K562 (cell line): Measurements from ENCODE around the gene BMP2. TPM values are rescaled to one million over a fixed set of nuclear protein-coding genes. Genes with fewer than 3 reads are reported as not detected.

Experiments used
- ATAC-seq: fragments of 200-7000 bp; cut with Tn5 transposase; 3 replicates; pipeline ENCODE4 v1.9.1; 2020; ENCODE audit warnings: moderate library complexity
- BruUV-seq: library from RNA; stranded (reverse); fragments of 400-500 nt; replicated peaks from 2 replicates; lab custom pipeline; 2021; lab: Mats Ljungman, UMichigan
- CTCF ChIA-PET: fragments of 300-600 bp; formaldehyde crosslinking; extraction: SDS; loops from one replicate; lab custom pipeline; 2021; ENCODE audit warnings: low intra/inter-chr PET ratio; lab: Yijun Ruan, JAX
- POLR2A ChIA-PET: fragments of 300-600, 350-650 bp; sonication (Branson Sonifier 250); formaldehyde crosslinking; extraction: SDS; loops from one replicate; lab custom pipeline; 2021; ENCODE audit warnings: antibody characterized with exemption, inconsistent platforms; lab: Yijun Ruan, JAX
- DNase-seq, 4 experiments: peaks; one replicate each; pipeline versions ENCODE4 v3.0.0 to v3.0.0-alpha.2; 2011 to 2018; ENCODE audit warnings: low spot score in 3 of 4, mixed read lengths in 3 of 4; ENCODE audit errors: extremely low read depth in 1 of 4
- FAIRE-seq: peaks from 2 replicates; lab custom pipeline; 2011; peaks lifted over from hg19 to GRCh38; lab: Jason Lieb, UNC
- H2AFZ ChIP-seq: 2 replicates; pipeline ENCODE4 v1.6.0; 2011; ENCODE audit warnings: low read depth, low read length, control low read depth, inconsistent platforms
- H3K27ac ChIP-seq: fragments of 200-600 bp; 3 replicates; pipeline ENCODE4 v1.8.0; 2011; ENCODE audit warnings: low read depth, mild to moderate bottlenecking, control low read depth, inconsistent platforms, low read length, moderate library complexity, mixed read lengths; ENCODE audit errors: extremely low read depth
- H3K27me3 ChIP-seq, 2 experiments: fragments of 300-600 bp in 1 of 2; 2 replicates in 1 of 2; 3 replicates in 1 of 2; pipeline versions ENCODE4 v1.6.0 to v1.8.0; 2011; ENCODE audit warnings: inconsistent platforms in 2 of 2, low read length in 2 of 2, mild to moderate bottlenecking in 1 of 2, mixed read lengths in 1 of 2, moderate library complexity in 1 of 2; ENCODE audit not compliant: control insufficient read depth in 2 of 2, insufficient read depth in 2 of 2
- H3K36me3 ChIP-seq: fragments of 300-600 bp; 3 replicates; pipeline ENCODE4 v1.8.0; 2011; ENCODE audit warnings: mild to moderate bottlenecking, low read length, inconsistent platforms; ENCODE audit not compliant: control insufficient read depth, insufficient read depth
- H3K4me1 ChIP-seq, 2 experiments: fragments of 200-600 bp in 1 of 2; replicated peaks in 1 of 2; 2 replicates in 1 of 2; 3 replicates in 1 of 2; pipeline versions ENCODE4 v1.5.1 to v1.8.0; 2011; ENCODE audit warnings: inconsistent platforms in 2 of 2, low read length in 2 of 2, mild to moderate bottlenecking in 1 of 2, mixed read lengths in 1 of 2, moderate library complexity in 1 of 2; ENCODE audit not compliant: control insufficient read depth in 2 of 2, insufficient read depth in 2 of 2
- H3K4me2 ChIP-seq: 2 replicates; pipeline ENCODE4 v1.6.1; 2011; ENCODE audit warnings: low read length, control low read depth, inconsistent platforms, mixed read lengths; ENCODE audit not compliant: insufficient read depth
- H3K4me3 ChIP-seq: fragments of 200-600 bp; sonication (generic), shearing (Covaris generic); 2 replicates; pipeline ENCODE4 v1.5.1; 2016; ENCODE audit warnings: control low read depth, inconsistent platforms
- H3K79me2 ChIP-seq: fragments of 200-600 bp; 3 replicates; pipeline ENCODE4 v1.8.0; 2011; ENCODE audit warnings: low read length, inconsistent platforms; ENCODE audit not compliant: control insufficient read depth, insufficient read depth
- H3K9ac ChIP-seq, 2 experiments: 2 replicates each; pipeline versions ENCODE4 v1.6.0 to v1.6.1; 2011; ENCODE audit warnings: low read depth in 2 of 2, low read length in 2 of 2, control low read depth in 1 of 2, inconsistent platforms in 1 of 2, mild to moderate bottlenecking in 1 of 2, mixed read lengths in 1 of 2; ENCODE audit not compliant: insufficient read depth in 1 of 2
- H3K9me1 ChIP-seq: one replicate; pipeline ENCODE4 v1.6.0; 2011; ENCODE audit warnings: inconsistent platforms, mild to moderate bottlenecking, low read length, moderate library complexity; ENCODE audit not compliant: control insufficient read depth, insufficient read depth
- H3K9me3 ChIP-seq: replicated peaks from 2 replicates; pipeline ENCODE4 v1.5.1; 2011; ENCODE audit warnings: low read depth, low read length, inconsistent platforms; ENCODE audit not compliant: control insufficient read depth, insufficient read depth
- H4K20me1 ChIP-seq: replicated peaks from 2 replicates; pipeline ENCODE4 v1.6.1; 2011; ENCODE audit warnings: low read length, inconsistent platforms, mixed read lengths; ENCODE audit not compliant: control insufficient read depth, insufficient read depth
- BRD4 ChIP-seq: fragments of 200-600 bp; sonication (generic); IDR thresholded peaks from 2 replicates; pipeline ENCODE4 v1.6.1; 2017; ENCODE audit warnings: inconsistent platforms
- FOXA1 ChIP-seq: fragments of 450-650 bp; IDR thresholded peaks from 2 replicates; pipeline ENCODE4 v1.6.1; 2016; ENCODE audit warnings: mild to moderate bottlenecking, borderline replicate concordance
- HES1 ChIP-seq: fragments of 450-650 bp; IDR thresholded peaks from 2 replicates; pipeline ENCODE4 v1.6.1; 2016; ENCODE audit warnings: low read depth, mild to moderate bottlenecking, moderate library complexity
- ZNF197 ChIP-seq: fragments of 200-800 bp; sonication (Bioruptor generic); IDR thresholded peaks from 2 replicates; pipeline ENCODE4 v1.6.1; 2016; ENCODE audit warnings: low read depth, missing genetic modification characterization, missing compliant biosample characterization
- ZNF347 ChIP-seq: fragments of 450-650 bp; formaldehyde crosslinking; IDR thresholded peaks from 2 replicates; pipeline ENCODE4 v1.4.0; 2020; ENCODE audit warnings: low read depth, mild to moderate bottlenecking, moderate library complexity
- ZNF740 ChIP-seq, 3 experiments: fragments of 200-800 bp in 1 of 3; sonication (Bioruptor generic) in 1 of 3; sonication (generic) in 1 of 3; formaldehyde crosslinking in 1 of 3; IDR thresholded peaks; 2 replicates each; pipeline versions ENCODE4 v1.6.1 to v1.8.0; 2016 to 2022; ENCODE audit warnings: mild to moderate bottlenecking in 2 of 3, missing compliant biosample characterization in 2 of 3, missing genetic modification characterization in 2 of 3, missing genetic modification reagents in 1 of 3
- in situ Hi-C: fragments of 300-500 bp; cut with MboI; formaldehyde crosslinking; loops from 4 replicates; pipeline ENCODE4 v1.15.0; 2018; ENCODE audit warnings: inconsistent platforms, mixed read lengths
- intact Hi-C: fragments of 100-400 bp; cut with micrococcal nuclease; formaldehyde crosslinking; loops from 2 replicates; pipeline ENCODE4 v1.14.2; 2022
- polyA plus RNA-seq, 8 experiments: library from polyadenylated mRNA; depleted of rRNA in 4 of 8; stranded (reverse) in 5 of 8; unstranded in 3 of 8; fragments of >200 nt; fragmentation: Nextera tagmentation in 2 of 8; fragmentation: Illumina TruSeq in 1 of 8; extraction: Ambion mirVana in 2 of 8; extraction: Trizol in 1 of 8; gene quantifications; 2 replicates each; pipeline versions ENCODE4 v1.2.1 to v1.2.3, GENCODE V29; 2011 to 2014; ENCODE audit warnings: inconsistent platforms in 1 of 8, missing spikeins in 1 of 8
- total RNA-seq, 7 experiments: library from RNA; depleted of rRNA in 6 of 7; stranded (reverse); fragments of >200 nt in 6 of 7; fragmentation: Illumina TruSeq in 2 of 7; extraction: Trizol in 2 of 7; gene quantifications; 2 replicates each; pipeline versions ENCODE4 v1.2.1 to v1.2.3, GENCODE V29; 2011 to 2021; ENCODE audit warnings: low replicate concordance in 1 of 7

The BMP2 gene
- total and polyA plus RNA-seq, 9 of the 15 experiments (the other 6 are each of a cell fraction or from before 2014, with no cell fraction given) = 0.01 to 0.07 (median 0.03) TPM; not detected in 5

GRCh38 chr20:6750438-6750837 is 17.0 kb upstream of the BMP2 start:
- H2AFZ ChIP-seq = no peak overlapping the region
- no peaks in the 10 kb centered on the region for H3K36me3 ChIP-seq
- H3K9me1 ChIP-seq = no peaks in the 10 kb centered on the region
- intact Hi-C loops (no loop called here), in situ Hi-C loops (no loop called here)
- no peak for TF ChIP-seq HES1
- TF ChIP-seq ZNF347 (CRISPR knock-in tag) = no peak
- no peak for TF ChIP-seq ZNF740 (CRISPR knock-in tag; IDR thresholded peaks at IDR 0.05)
- no peak for TF ChIP-seq ZNF740 (tag; IDR thresholded peaks at IDR 0.05)
- TF ChIP-seq ZNF197 = no peak
- TF ChIP-seq FOXA1 = no peak
- TF ChIP-seq BRD4 = no peak
- no peaks in the 10 kb centered on the region for H3K9me3 ChIP-seq
- H3K27ac ChIP-seq = no peak overlapping the region
- H4K20me1 ChIP-seq = no peaks in the 10 kb centered on the region
- no peak for FAIRE-seq
- no peak overlapping the region for H3K9ac ChIP-seq
- no peak for DNase-seq
- ATAC-seq = no peak
- ChIA-PET CTCF (no interaction called here), POLR2A (no interaction called here)
- H3K4me2 ChIP-seq = no peak overlapping the region
- H3K4me3 ChIP-seq = no peak overlapping the region
- H3K27me3 ChIP-seq = no peaks in the 10 kb centered on the region
- no peaks in the 10 kb centered on the region for H3K79me2 ChIP-seq
- H3K4me1 ChIP-seq = no peaks in the 10 kb centered on the region
- no TSS peak for BruUV-seq
